GM08714 (cell line): Measurements from ENCODE around the gene MAP3K14.
"Not testable (repeated sequence)": the region's sequence is repeated elsewhere in the genome, so short reads cannot be mapped to it uniquely, and the experiment has no call there.

Experiments used
- H3K4me3 ChIP-seq: fragments of 200-500 bp; sonication (Bioruptor generic); 2 replicates; pipeline ENCODE4 v1.5.1; 2014; ENCODE audit warnings: mild to moderate bottlenecking, low read length, inconsistent platforms
- ZNF274 ChIP-seq: IDR thresholded peaks from 2 replicates; pipeline ENCODE4 v1.6.1; 2012; ENCODE audit warnings: mild to moderate bottlenecking, low read depth, low read length

Gene MAP3K14

GRCh38 chr17:45306094-45306493 lies 10.7 kb downstream of the MAP3K14 start:
- TF ChIP-seq ZNF274 = no peak
- H3K4me3 ChIP-seq = no peak overlapping the region

GRCh38 chr17:45305530-45306087 lies 11.2 kb downstream of the MAP3K14 start:
- TF ChIP-seq ZNF274 = no peak

GRCh38 chr17:45302649-45303173 lies 14.1 kb downstream of the MAP3K14 start:
- H3K4me3 ChIP-seq = peak overlapping the region; percentile 18; the same call in 1 of the 2 replicates
- no peak for TF ChIP-seq ZNF274

More at GRCh38 chr17:45305530-45306087, 11.2 kb downstream of the MAP3K14 start:
- H3K4me3 ChIP-seq = no peak overlapping the region

GRCh38 chr17:45302220-45302619 lies 14.6 kb downstream of the MAP3K14 start:
- H3K4me3 ChIP-seq = not testable (repeated sequence)

GRCh38 chr17:45301674-45302073 lies 15.1 kb downstream of the MAP3K14 start:
- peak overlapping the region; percentile 23; the same call in 1 of the 2 replicates for H3K4me3 ChIP-seq
- TF ChIP-seq ZNF274 = no peak

GRCh38 chr17:45300060-45300751 lies 16.6 kb downstream of the MAP3K14 start:
- H3K4me3 ChIP-seq = no peak overlapping the region; the same call in 1 of the 2 replicates
- no peak for TF ChIP-seq ZNF274

GRCh38 chr17:45299361-45299760 lies 17.5 kb downstream of the MAP3K14 start:
- TF ChIP-seq ZNF274 = no peak
- H3K4me3 ChIP-seq = no peak overlapping the region

GRCh38 chr17:45298546-45299285 lies 18.1 kb downstream of the MAP3K14 start:
- TF ChIP-seq ZNF274 = no peak
- H3K4me3 ChIP-seq = no peak overlapping the region

GRCh38 chr17:45296833-45297124 lies 20.0 kb downstream of the MAP3K14 start:
- no peak overlapping the region; the same call in 1 of the 2 replicates for H3K4me3 ChIP-seq
- TF ChIP-seq ZNF274 = no peak

GRCh38 chr17:45296003-45296832 lies 20.6 kb downstream of the MAP3K14 start:
- H3K4me3 ChIP-seq = no peak overlapping the region; the same call in 1 of the 2 replicates
- TF ChIP-seq ZNF274 = no peak

GRCh38 chr17:45294506-45294905 lies 22.3 kb downstream of the MAP3K14 start:
- TF ChIP-seq ZNF274 = no peak

GRCh38 chr17:45293413-45294211 lies 23.2 kb downstream of the MAP3K14 start:
- H3K4me3 ChIP-seq = no peak overlapping the region
- no peak for TF ChIP-seq ZNF274

More at GRCh38 chr17:45294506-45294905, 22.3 kb downstream of the MAP3K14 start:
- H3K4me3 ChIP-seq = no peak overlapping the region

- no peak for TF ChIP-seq ZNF274
These were observed 24.0 kb downstream of the MAP3K14 start for GRCh38 chr17:45292696-45293412.

More at GRCh38 chr17:45292696-45293412, 24.0 kb downstream of the MAP3K14 start:
- no peak overlapping the region for H3K4me3 ChIP-seq
